Activated naive CD8-positive, alpha-beta T cell treated with anti-CD3 and anti-CD28 coated beads for 36 hours (primary cell): ENCODE data around the gene LIMK1. TPM values are rescaled to one million over a fixed set of nuclear protein-coding genes. Genes with fewer than 3 reads are reported as not detected.

Source experiments
- DNase-seq: peaks from one replicate; pipeline ENCODE4 v3.0.0; 2021
- H3K27ac Mint-ChIP-seq: one replicate; pipeline ENCODE4 v1.8.0; 2022; ENCODE audit warnings: mild to moderate bottlenecking, moderate library complexity, mixed read lengths
- H3K27me3 Mint-ChIP-seq: one replicate; pipeline ENCODE4 v1.8.0; 2022; ENCODE audit warnings: mild to moderate bottlenecking, mixed read lengths
- H3K36me3 Mint-ChIP-seq: one replicate; pipeline ENCODE4 v1.8.0; 2021; ENCODE audit warnings: mild to moderate bottlenecking, mixed read lengths
- H3K4me1 Mint-ChIP-seq: one replicate; pipeline ENCODE4 v1.8.0; 2021; ENCODE audit warnings: mixed read lengths
- H3K4me3 Mint-ChIP-seq: one replicate; pipeline ENCODE4 v1.8.0; 2022; ENCODE audit warnings: mild to moderate bottlenecking, moderate library complexity, mixed read lengths
- H3K9me3 Mint-ChIP-seq: one replicate; pipeline ENCODE4 v1.8.0; 2022; ENCODE audit warnings: mixed read lengths
- total RNA-seq, 2 experiments: library from RNA; stranded (reverse); gene quantifications; one replicate each; pipeline ENCODE4 v1.2.3, GENCODE V29; 2021

LIMK1 gene
- total RNA-seq, 2 experiments from 2014 or later: 16.9 to 19.5 TPM

- H3K27ac Mint-ChIP-seq: peak overlapping the region; percentile 45
- H3K4me3 Mint-ChIP-seq: no peak overlapping the region
These were observed 8.8 kb downstream of the LIMK1 start for GRCh38 chr7:74092321-74092963.

GRCh38 chr7:74092964-74093471, 9.4 kb downstream of the LIMK1 start:
- no peak for DNase-seq
- H3K27ac Mint-ChIP-seq: peak overlapping the region; percentile 89

More at GRCh38 chr7:74092321-74092963, 8.8 kb downstream of the LIMK1 start:
- Mint-ChIP-seq H3K36me3 (peaks cover 17% of the 10 kb centered on the region), H3K4me1 (peaks cover 25% of the 10 kb centered on the region), H3K9me3 (no peaks in the 10 kb centered on the region), H3K27me3 (no peaks in the 10 kb centered on the region)
- DNase-seq: no peak

GRCh38 chr7:74093671-74094223, 10.1 kb downstream of the LIMK1 start:
- Mint-ChIP-seq H3K36me3 (peaks cover 22% of the 10 kb centered on the region), H3K27me3 (no peaks in the 10 kb centered on the region), H3K27ac (peak overlapping the region; percentile 89), H3K9me3 (peaks cover 3% of the 10 kb centered on the region), H3K4me3 (peak overlapping the region; percentile 79), H3K4me1 (peaks cover 25% of the 10 kb centered on the region)
- no peak for DNase-seq

More at GRCh38 chr7:74092964-74093471, 9.4 kb downstream of the LIMK1 start:
- peaks cover 3% of the 10 kb centered on the region for H3K9me3 Mint-ChIP-seq
- H3K4me3 Mint-ChIP-seq: no peak overlapping the region
- H3K36me3 Mint-ChIP-seq: peaks cover 18% of the 10 kb centered on the region
- H3K27me3 Mint-ChIP-seq: no peaks in the 10 kb centered on the region
- peaks cover 25% of the 10 kb centered on the region for H3K4me1 Mint-ChIP-seq

- peaks cover 25% of the 10 kb centered on the region for H3K36me3 Mint-ChIP-seq
- peaks cover 3% of the 10 kb centered on the region for H3K9me3 Mint-ChIP-seq
- H3K4me1 Mint-ChIP-seq: peaks cover 23% of the 10 kb centered on the region
- peak overlapping the region; percentile 79 for H3K4me3 Mint-ChIP-seq
- DNase-seq: peak; percentile 82
- H3K27me3 Mint-ChIP-seq: no peaks in the 10 kb centered on the region
- peak overlapping the region; percentile 89 for H3K27ac Mint-ChIP-seq
These were observed 10.9 kb downstream of the LIMK1 start for GRCh38 chr7:74094224-74095101.

- no peak for DNase-seq
- H3K9me3 Mint-ChIP-seq: peaks cover 3% of the 10 kb centered on the region
- H3K4me1 Mint-ChIP-seq: peaks cover 23% of the 10 kb centered on the region
- peaks cover 23% of the 10 kb centered on the region for H3K36me3 Mint-ChIP-seq
- peak overlapping the region; percentile 89 for H3K27ac Mint-ChIP-seq
- H3K27me3 Mint-ChIP-seq: no peaks in the 10 kb centered on the region
- peak overlapping the region; percentile 79 for H3K4me3 Mint-ChIP-seq
These were observed 11.5 kb downstream of the LIMK1 start for GRCh38 chr7:74095135-74095534.

- H3K4me3 Mint-ChIP-seq: no peak overlapping the region
These were observed 14.5 kb downstream of the LIMK1 start for GRCh38 chr7:74097937-74098614.

GRCh38 chr7:74099031-74099430, 15.4 kb downstream of the LIMK1 start:
- Mint-ChIP-seq H3K4me1 (peaks cover 11% of the 10 kb centered on the region), H3K27me3 (no peaks in the 10 kb centered on the region)
- no peak for DNase-seq

More at GRCh38 chr7:74097937-74098614, 14.5 kb downstream of the LIMK1 start:
- DNase-seq: no peak
- H3K9me3 Mint-ChIP-seq: peaks cover 3% of the 10 kb centered on the region
- H3K27me3 Mint-ChIP-seq: no peaks in the 10 kb centered on the region
- H3K4me1 Mint-ChIP-seq: peaks cover 16% of the 10 kb centered on the region
- H3K36me3 Mint-ChIP-seq: peaks cover 24% of the 10 kb centered on the region
- peak overlapping the region; percentile 40 for H3K27ac Mint-ChIP-seq

GRCh38 chr7:74101061-74101681, 17.6 kb downstream of the LIMK1 start:
- Mint-ChIP-seq H3K27me3 (no peaks in the 10 kb centered on the region), H3K9me3 (peaks cover 3% of the 10 kb centered on the region), H3K36me3 (peaks cover 24% of the 10 kb centered on the region), H3K4me3 (no peak overlapping the region), H3K4me1 (no peaks in the 10 kb centered on the region), H3K27ac (peak overlapping the region; percentile 21)
- DNase-seq: no peak

More at GRCh38 chr7:74099031-74099430, 15.4 kb downstream of the LIMK1 start:
- H3K36me3 Mint-ChIP-seq: peaks cover 26% of the 10 kb centered on the region
- H3K9me3 Mint-ChIP-seq: peaks cover 3% of the 10 kb centered on the region
- H3K4me3 Mint-ChIP-seq: no peak overlapping the region
- H3K27ac Mint-ChIP-seq: no peak overlapping the region

- H3K36me3 Mint-ChIP-seq: peaks cover 7% of the 10 kb centered on the region
- no peak overlapping the region for H3K27ac Mint-ChIP-seq
- H3K27me3 Mint-ChIP-seq: no peaks in the 10 kb centered on the region
- no peak for DNase-seq
- no peaks in the 10 kb centered on the region for H3K4me1 Mint-ChIP-seq
- no peaks in the 10 kb centered on the region for H3K9me3 Mint-ChIP-seq
- H3K4me3 Mint-ChIP-seq: no peak overlapping the region
These were observed 19.7 kb downstream of the LIMK1 start for GRCh38 chr7:74103219-74103772.

- H3K27ac Mint-ChIP-seq: no peak overlapping the region
- peaks cover 3% of the 10 kb centered on the region for H3K36me3 Mint-ChIP-seq
- no peaks in the 10 kb centered on the region for H3K27me3 Mint-ChIP-seq
- no peaks in the 10 kb centered on the region for H3K4me1 Mint-ChIP-seq
- no peak for DNase-seq
- H3K9me3 Mint-ChIP-seq: no peaks in the 10 kb centered on the region
- H3K4me3 Mint-ChIP-seq: no peak overlapping the region
These were observed 21.1 kb downstream of the LIMK1 start for GRCh38 chr7:74104702-74105101.

- H3K27ac Mint-ChIP-seq: no peak overlapping the region
These were observed 22.4 kb downstream of the LIMK1 start for GRCh38 chr7:74105992-74106391.

GRCh38 chr7:74106846-74107245, 23.2 kb downstream of the LIMK1 start:
- Mint-ChIP-seq H3K27me3 (no peaks in the 10 kb centered on the region), H3K4me3 (no peak overlapping the region), H3K27ac (no peak overlapping the region), H3K4me1 (no peaks in the 10 kb centered on the region), H3K9me3 (no peaks in the 10 kb centered on the region), H3K36me3 (peaks cover 7% of the 10 kb centered on the region)
- DNase-seq: no peak

More at GRCh38 chr7:74105992-74106391, 22.4 kb downstream of the LIMK1 start:
- no peaks in the 10 kb centered on the region for H3K4me1 Mint-ChIP-seq
- H3K36me3 Mint-ChIP-seq: peaks cover 3% of the 10 kb centered on the region
- no peaks in the 10 kb centered on the region for H3K27me3 Mint-ChIP-seq
- DNase-seq: no peak
- H3K9me3 Mint-ChIP-seq: no peaks in the 10 kb centered on the region
- no peak overlapping the region for H3K4me3 Mint-ChIP-seq

GRCh38 chr7:74115326-74115725, 31.7 kb downstream of the LIMK1 start:
- Mint-ChIP-seq H3K27ac (no peak overlapping the region), H3K27me3 (no peaks in the 10 kb centered on the region), H3K4me3 (no peak overlapping the region), H3K36me3 (peaks cover 12% of the 10 kb centered on the region), H3K9me3 (no peaks in the 10 kb centered on the region), H3K4me1 (no peaks in the 10 kb centered on the region)
- DNase-seq: no peak

GRCh38 chr7:74116356-74116755, 32.8 kb downstream of the LIMK1 start:
- H3K9me3 Mint-ChIP-seq: no peaks in the 10 kb centered on the region
- peaks cover 12% of the 10 kb centered on the region for H3K36me3 Mint-ChIP-seq
- no peak overlapping the region for H3K27ac Mint-ChIP-seq
- no peak overlapping the region for H3K4me3 Mint-ChIP-seq
- DNase-seq: no peak
- no peaks in the 10 kb centered on the region for H3K27me3 Mint-ChIP-seq
- H3K4me1 Mint-ChIP-seq: no peaks in the 10 kb centered on the region
